ENCODE measurements around the gene SDCCAG8. TPM values are rescaled to one million over a fixed set of nuclear protein-coding genes. Genes with fewer than 3 reads are reported as not detected.

Gene SDCCAG8
- total RNA-seq, 2 donors from 2014 or later, result 18.4 to 18.8 TPM

GRCh38 chr1:243471026-243471685, 215.3 kb downstream of the SDCCAG8 start:
- no peak overlapping the region for H3K27ac ChIP-seq
- no peak overlapping the region for H3K9ac ChIP-seq (ENCODE audit: low read depth in 2 of 2, low read length in 2 of 2)
- DNase-seq, result no peak
- no peaks in the 10 kb centered on the region for H3K4me1 ChIP-seq
- intact Hi-C loops (cut with DNase I), result no loop called here
- H3K27me3 ChIP-seq, result no peaks in the 10 kb centered on the region
- no peaks in the 10 kb centered on the region for H3K9me3 ChIP-seq
- no peak for TF ChIP-seq CTCF (IDR thresholded peaks at IDR 0.05)
- no peak overlapping the region for H3K4me3 ChIP-seq
- H3K36me3 ChIP-seq, result no peaks in the 10 kb centered on the region

GRCh38 chr1:243471754-243472745, 216.2 kb downstream of the SDCCAG8 start:
- H3K27ac ChIP-seq, result no peak overlapping the region
- no peak for DNase-seq

GRCh38 chr1:243473227-243474135, 217.6 kb downstream of the SDCCAG8 start:
- no peak overlapping the region for H3K4me3 ChIP-seq
- H3K9ac ChIP-seq (ENCODE audit: low read depth in 2 of 2, low read length in 2 of 2), result no peak overlapping the region

More at GRCh38 chr1:243471754-243472745, 216.2 kb downstream of the SDCCAG8 start:
- Histone ChIP-seq H3K4me3 (no peak overlapping the region), H3K9ac (ENCODE audit: low read depth in 2 of 2, low read length in 2 of 2) (no peak overlapping the region), H3K27me3 (no peaks in the 10 kb centered on the region), H3K36me3 (no peaks in the 10 kb centered on the region), H3K9me3 (no peaks in the 10 kb centered on the region), H3K4me1 (no peaks in the 10 kb centered on the region)
- intact Hi-C loops (cut with DNase I), result no loop called here
- no peak for TF ChIP-seq CTCF (IDR thresholded peaks at IDR 0.05)

GRCh38 chr1:243474136-243474881, 218.5 kb downstream of the SDCCAG8 start:
- H3K27me3 ChIP-seq, result no peaks in the 10 kb centered on the region
- intact Hi-C loops (cut with DNase I), result no loop called here
- H3K4me1 ChIP-seq, result no peaks in the 10 kb centered on the region
- no peak for TF ChIP-seq CTCF (IDR thresholded peaks at IDR 0.05)
- no peak for DNase-seq
- H3K9ac ChIP-seq (ENCODE audit: low read depth in 2 of 2, low read length in 2 of 2), result no peak overlapping the region
- no peaks in the 10 kb centered on the region for H3K36me3 ChIP-seq
- H3K27ac ChIP-seq, result no peak overlapping the region
- no peak overlapping the region for H3K4me3 ChIP-seq
- no peaks in the 10 kb centered on the region for H3K9me3 ChIP-seq

More at GRCh38 chr1:243473227-243474135, 217.6 kb downstream of the SDCCAG8 start:
- no peak for TF ChIP-seq CTCF (IDR thresholded peaks at IDR 0.05)
- H3K36me3 ChIP-seq, result no peaks in the 10 kb centered on the region
- no peaks in the 10 kb centered on the region for H3K4me1 ChIP-seq
- H3K9me3 ChIP-seq, result no peaks in the 10 kb centered on the region
- no peak overlapping the region for H3K27ac ChIP-seq
- no peaks in the 10 kb centered on the region for H3K27me3 ChIP-seq
- DNase-seq, result no peak
- intact Hi-C loops (cut with DNase I), result no loop called here
